H9 (cell line): Measurements from ENCODE around the gene ENO1. TPM values are rescaled to one million over a fixed set of nuclear protein-coding genes. Genes with fewer than 3 reads are reported as not detected.

Experiments used
- DNase-seq: peaks from one replicate; pipeline ENCODE4 v3.0.0-alpha.2; 2017
- H2AFZ ChIP-seq: one replicate; pipeline ENCODE4 v1.6.1; 2013; ENCODE audit warnings: mild to moderate bottlenecking, low read length, control low read depth, moderate library complexity
- H2AK5ac ChIP-seq: 2 replicates; pipeline ENCODE4 v1.6.1; 2013; ENCODE audit warnings: low read length, control low read depth, mixed read lengths; ENCODE audit not compliant: insufficient read length
- H2BK120ac ChIP-seq: one replicate; pipeline ENCODE4 v1.6.1; 2013; ENCODE audit warnings: low read depth, mild to moderate bottlenecking, low read length, control low read depth, inconsistent platforms; ENCODE audit not compliant: poor library complexity, severe bottlenecking
- H2BK12ac ChIP-seq: 2 replicates; pipeline ENCODE4 v1.6.1; 2013; ENCODE audit warnings: low read length, control low read depth, mixed read lengths, low read depth; ENCODE audit not compliant: insufficient read length
- H2BK15ac ChIP-seq: 2 replicates; pipeline ENCODE4 v1.6.1; 2013; ENCODE audit warnings: low read depth, low read length, control low read depth
- H2BK20ac ChIP-seq: one replicate; pipeline ENCODE4 v1.6.1; 2013; ENCODE audit warnings: low read depth, mild to moderate bottlenecking, low read length, control low read depth, inconsistent platforms; ENCODE audit not compliant: poor library complexity, severe bottlenecking
- H2BK5ac ChIP-seq: 2 replicates; pipeline ENCODE4 v1.6.1; 2013; ENCODE audit warnings: low read length, control low read depth, mixed read lengths; ENCODE audit not compliant: insufficient read length
- H3K14ac ChIP-seq: 2 replicates; pipeline ENCODE4 v1.6.1; 2013; ENCODE audit warnings: low read length, control low read depth; ENCODE audit not compliant: insufficient read depth
- H3K18ac ChIP-seq: 2 replicates; pipeline ENCODE4 v1.6.1; 2013; ENCODE audit warnings: low read depth, mild to moderate bottlenecking, mixed read lengths, low read length, control low read depth; ENCODE audit not compliant: insufficient read length
- H3K23ac ChIP-seq: 2 replicates; pipeline ENCODE4 v1.6.1; 2013; ENCODE audit warnings: low read length, control low read depth, mixed read lengths, low read depth; ENCODE audit not compliant: insufficient read length
- H3K23me2 ChIP-seq: 2 replicates; pipeline ENCODE4 v1.6.1; 2013; ENCODE audit warnings: low read depth, mild to moderate bottlenecking, mixed read lengths, low read length, control low read depth; ENCODE audit not compliant: insufficient read length, poor library complexity, severe bottlenecking
- H3K27ac ChIP-seq: 2 replicates; pipeline ENCODE4 v1.5.1; 2013; ENCODE audit warnings: low read length, control low read depth, mixed read lengths, low read depth; ENCODE audit not compliant: insufficient read length
- H3K27me3 ChIP-seq: 2 replicates; pipeline ENCODE4 v1.6.1; 2013; ENCODE audit warnings: low read length, control low read depth, inconsistent platforms; ENCODE audit not compliant: insufficient read depth
- H3K4ac ChIP-seq: 2 replicates; pipeline ENCODE4 v1.6.1; 2013; ENCODE audit warnings: low read depth, mild to moderate bottlenecking, control low read depth, inconsistent platforms, low read length, moderate library complexity
- H3K4me1 ChIP-seq: 2 replicates; pipeline ENCODE4 v1.6.1; 2013; ENCODE audit warnings: low read length, control low read depth, inconsistent platforms; ENCODE audit not compliant: insufficient read depth
- H3K4me2 ChIP-seq: 2 replicates; pipeline ENCODE4 v1.6.1; 2013; ENCODE audit warnings: low read length, control low read depth, mixed read lengths; ENCODE audit not compliant: insufficient read length, insufficient read depth
- H3K56ac ChIP-seq: 2 replicates; pipeline ENCODE4 v1.6.1; 2013; ENCODE audit warnings: low read depth, mild to moderate bottlenecking, mixed read lengths, low read length, control low read depth; ENCODE audit not compliant: insufficient read length
- H3K79me1 ChIP-seq: 2 replicates; pipeline ENCODE4 v1.6.1; 2013; ENCODE audit warnings: low read depth, mild to moderate bottlenecking, moderate library complexity, low read length, control low read depth, inconsistent platforms; ENCODE audit not compliant: insufficient read depth, poor library complexity, severe bottlenecking
- H3K79me2 ChIP-seq: 2 replicates; pipeline ENCODE4 v1.6.1; 2013; ENCODE audit warnings: low read length, control low read depth, inconsistent platforms; ENCODE audit not compliant: insufficient read depth
- H3K9ac ChIP-seq: 2 replicates; pipeline ENCODE4 v1.6.1; 2013; ENCODE audit warnings: low read length, control low read depth, mixed read lengths; ENCODE audit not compliant: insufficient read length; ENCODE audit errors: extremely low read depth
- H3K9me3 ChIP-seq: one replicate; pipeline ENCODE4 v1.6.1; 2013; ENCODE audit warnings: low read depth, low read length, inconsistent platforms; ENCODE audit not compliant: control insufficient read depth
- H3T11ph ChIP-seq: one replicate; pipeline ENCODE4 v1.6.1; 2013; ENCODE audit warnings: mild to moderate bottlenecking, low read length, control low read depth, inconsistent platforms
- H4K20me1 ChIP-seq: one replicate; pipeline ENCODE4 v1.6.1; 2013; ENCODE audit not compliant: control insufficient read depth, insufficient read length, insufficient read depth
- H4K5ac ChIP-seq: 2 replicates; pipeline ENCODE4 v1.6.1; 2013; ENCODE audit warnings: low read depth, mild to moderate bottlenecking, mixed read lengths, low read length, control low read depth; ENCODE audit not compliant: insufficient read length
- H4K8ac ChIP-seq: replicated peaks from 2 replicates; pipeline ENCODE4 v1.6.1; 2013; ENCODE audit warnings: low read length, control low read depth, mixed read lengths, low read depth; ENCODE audit not compliant: insufficient read length
- H4K91ac ChIP-seq: 2 replicates; pipeline ENCODE4 v1.6.1; 2013; ENCODE audit warnings: low read depth, mild to moderate bottlenecking, moderate library complexity, mixed read lengths, low read length, control low read depth; ENCODE audit not compliant: insufficient read length
- H3K27ac Mint-ChIP-seq, 3 experiments: 2 replicates in 2 of 3; 3 replicates in 1 of 3; pipeline ENCODE4 v1.8.0; 2020 to 2021; ENCODE audit warnings: mixed read lengths in 3 of 3, mild to moderate bottlenecking in 1 of 3, moderate library complexity in 1 of 3
- H3K27me3 Mint-ChIP-seq: 2 replicates; pipeline ENCODE4 v1.8.0; 2021; ENCODE audit warnings: low read depth, mild to moderate bottlenecking, moderate library complexity, mixed read lengths
- H3K36me3 Mint-ChIP-seq, 3 experiments: 2 replicates in 2 of 3; 3 replicates in 1 of 3; pipeline ENCODE4 v1.8.0; 2020 to 2021; ENCODE audit warnings: low read depth in 3 of 3, mixed read lengths in 3 of 3; ENCODE audit not compliant: insufficient read depth in 1 of 3
- H3K4me1 Mint-ChIP-seq, 2 experiments: 2 replicates each; pipeline ENCODE4 v1.8.0; 2020; ENCODE audit warnings: mixed read lengths in 2 of 2
- H3K4me3 Mint-ChIP-seq, 2 experiments: 2 replicates in 1 of 2; 3 replicates in 1 of 2; pipeline ENCODE4 v1.8.0; 2020 to 2021; ENCODE audit warnings: mild to moderate bottlenecking in 2 of 2, mixed read lengths in 2 of 2, moderate library complexity in 1 of 2
- H3K9me3 Mint-ChIP-seq, 2 experiments: 2 replicates in 1 of 2; 3 replicates in 1 of 2; pipeline ENCODE4 v1.8.0; 2020; ENCODE audit warnings: mild to moderate bottlenecking in 2 of 2, mixed read lengths in 2 of 2, moderate library complexity in 1 of 2
- CTCF ChIP-seq: fragments of 200-600 bp; sonication (generic); conservative IDR thresholded peaks from 3 replicates; pipeline ENCODE4 v1.8.0; 2021; ENCODE audit warnings: antibody characterized with exemption, mild to moderate bottlenecking
- WGBS: extraction: QIAGEN DNeasy Blood & Tissue Kit; methylation state at CpG from one replicate; pipeline ENCODE4 v1.1.7; 2013; ENCODE audit warnings: missing lambda C conversion rate, low lambda C conversion rate, mixed read lengths; ENCODE audit not compliant: insufficient read length; ENCODE audit errors: extremely low coverage; 5-methylcytosine and 5-hydroxymethylcytosine counted together
- total RNA-seq: library from RNA; stranded (reverse); gene quantifications from 2 replicates; pipeline ENCODE4 v1.2.1, GENCODE V29; 2021

Gene ENO1
- total RNA-seq, 1 experiment from 2014 or later, result 1,781 TPM

GRCh38 chr1:8925960-8926359 lies 47.5 kb upstream of the ENO1 start:
- Histone ChIP-seq H2BK120ac (no peak overlapping the region), H3K27ac (no peak overlapping the region), H2AFZ (no peak overlapping the region), H3K4me1 (no peaks in the 10 kb centered on the region), H3K18ac (no peak overlapping the region), H3K4ac (no peak overlapping the region), H2AK5ac (no peak overlapping the region), H4K5ac (no peak overlapping the region), H3K14ac (no peak overlapping the region), H3K9ac (no peak overlapping the region), H2BK20ac (no peak overlapping the region), H3K79me1 (no peaks in the 10 kb centered on the region), H3K9me3 (no peaks in the 10 kb centered on the region), H4K20me1 (no peaks in the 10 kb centered on the region), H2BK5ac (no peak overlapping the region), H3K23me2 (no peaks in the 10 kb centered on the region), H3K56ac (no peak overlapping the region), H3T11ph (no peak overlapping the region), H4K8ac (no peak overlapping the region), H3K4me2 (no peak overlapping the region), H3K27me3 (no peaks in the 10 kb centered on the region), H2BK12ac (no peak overlapping the region), H2BK15ac (no peak overlapping the region), H3K79me2 (no peaks in the 10 kb centered on the region), H3K23ac (no peak overlapping the region), H4K91ac (no peak overlapping the region)
- no peaks in the 10 kb centered on the region for H3K4me1 Mint-ChIP-seq
- DNase-seq, result no peak
- no CpG with 5 or more reads among the region's 9 CpGs for WGBS
- H3K27me3 Mint-ChIP-seq, result peaks cover 1% of the 10 kb centered on the region; the same call in 1 of the 2 replicates
- H3K4me3 Mint-ChIP-seq, result no peak overlapping the region
- no peaks in the 10 kb centered on the region for H3K9me3 Mint-ChIP-seq
- no peaks in the 10 kb centered on the region for H3K36me3 Mint-ChIP-seq
- no peak overlapping the region for H3K27ac Mint-ChIP-seq
- no peak for TF ChIP-seq CTCF
